Gastrocnemius medialis (tissue), 4 donors: ENCODE results near the gene RIC8A. TPM values are rescaled to one million over a fixed set of nuclear protein-coding genes. Genes with fewer than 3 reads are reported as not detected.

Source experiments
- ATAC-seq, 2 donors: fragments of 150-250 bp; one replicate each; pipeline ENCODE4 v1.9.1; 2016
- DNase-seq, 2 donors: peaks; one replicate each; pipeline ENCODE4 v3.0.0-alpha.2; 2019
- H3K27ac ChIP-seq, 4 donors: fragments of 200-600 bp; sonication (generic); 1 replicate in 1 of 4; 2 replicates in 3 of 4; pipeline ENCODE4 v1.5.1; 2016 to 2018; ENCODE audit warnings: mild to moderate bottlenecking in 2 of 4, moderate library complexity in 1 of 4
- H3K27me3 ChIP-seq, 3 donors: fragments of 200-600 bp; sonication (generic) in 2 of 3; 1 replicate in 1 of 3; 2 replicates in 2 of 3; pipeline versions ENCODE4 v1.5.1 to v1.6.0; 2016 to 2019; ENCODE audit warnings: mild to moderate bottlenecking in 1 of 3, moderate library complexity in 1 of 3
- H3K36me3 ChIP-seq, 2 donors: fragments of 200-600 bp; sonication (generic) in 1 of 2; one replicate each; pipeline ENCODE4 v1.5.1; 2017 to 2018
- H3K4me1 ChIP-seq, 2 donors: fragments of 200-600 bp; sonication (generic) in 1 of 2; one replicate each; pipeline ENCODE4 v1.5.1; 2016 to 2017; ENCODE audit warnings: mild to moderate bottlenecking in 2 of 2
- H3K4me3 ChIP-seq, 4 donors: fragments of 200-600 bp; sonication (generic) in 3 of 4; 1 replicate in 1 of 4; 2 replicates in 3 of 4; pipeline ENCODE4 v1.5.1; 2016 to 2019; ENCODE audit warnings: mild to moderate bottlenecking in 2 of 4
- H3K9me3 ChIP-seq, 3 donors: fragments of 200-600 bp; sonication (generic) in 2 of 3; 1 replicate in 1 of 3; 2 replicates in 2 of 3; pipeline ENCODE4 v1.5.1; 2016 to 2019
- POLR2A ChIP-seq, 2 donors: fragments of 450-650 bp; IDR thresholded peaks; one replicate each; pipeline ENCODE4 v1.6.1; 2017; ENCODE audit warnings: antibody characterized with exemption in 2 of 2, mild to moderate bottlenecking in 2 of 2, moderate library complexity in 2 of 2
- in situ Hi-C, 4 donors: fragments of 200-750 bp; cut with MboI; loops; one replicate each; pipeline versions ENCODE4 v1.15.0 to v1.8.0; 2017; ENCODE audit warnings: low sequenced_read_pairs in 4 of 4
- intact Hi-C: fragments of 100-400 bp; cut with DNase I; formaldehyde crosslinking; loops from one replicate; pipeline ENCODE4 v1.15.1; 2023; ENCODE audit warnings: low total_unique reads
- total RNA-seq, 4 donors: library from RNA; depleted of rRNA; stranded (reverse); fragments of >200 nt; gene quantifications; one replicate each; pipeline versions ENCODE4 v1.1.0 to v1.2.3, GENCODE V29; 2016
- TF ChIP-seq, protein P1 (sequence below), 5 experiments: fragments of 450-650 bp in 3 of 5; fragments of 200-600 bp in 2 of 5; sonication (generic) in 2 of 5; IDR thresholded peaks in 4 of 5; conservative IDR thresholded peaks in 1 of 5; 1 replicate in 4 of 5; 2 replicates in 1 of 5; pipeline ENCODE4 v1.5.1; 2016 to 2019; ENCODE audit warnings: antibody characterized with exemption in 5 of 5, mild to moderate bottlenecking in 3 of 5, moderate library complexity in 3 of 5

RIC8A gene
- total RNA-seq, 4 donors from 2014 or later: 35.6 to 68.5 (median 47.8) TPM

DNA sequence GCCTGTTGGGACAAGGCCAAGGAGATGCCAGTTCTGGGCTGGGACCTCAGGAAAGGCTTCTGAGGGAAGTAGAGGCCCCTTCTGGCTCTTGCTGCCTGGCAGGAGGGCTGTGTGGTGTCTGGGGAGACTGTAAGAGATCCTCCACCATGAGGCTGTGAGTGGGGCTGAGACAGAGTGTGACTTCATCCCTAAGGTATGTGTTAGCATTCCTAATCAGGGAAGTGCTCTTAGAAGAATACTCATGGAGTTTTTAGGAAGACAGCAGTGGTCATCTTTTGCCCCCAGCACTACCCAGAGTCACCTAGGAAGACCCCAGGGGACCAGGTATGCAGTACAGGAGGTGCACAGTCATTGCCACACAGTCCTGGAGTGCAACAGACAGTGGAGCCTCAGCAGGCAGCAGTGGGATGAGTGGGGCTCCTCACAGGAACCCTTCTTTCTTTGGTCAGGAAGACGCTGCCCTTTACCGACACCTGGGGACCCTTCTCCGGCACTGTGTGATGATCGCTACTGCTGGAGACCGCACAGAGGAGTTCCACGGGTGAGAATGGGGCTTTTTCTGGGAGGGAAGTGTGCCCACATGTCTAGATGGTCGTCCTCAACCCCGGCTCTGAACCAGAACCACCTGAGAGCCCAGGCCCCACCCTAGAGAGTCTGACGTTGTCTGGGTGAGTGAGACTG lies 2.8 kb downstream of the RIC8A start:
- in situ Hi-C loops (no loop called here), intact Hi-C loops (no loop called here)
- no peak for TF ChIP-seq POLR2A (IDR thresholded peaks at IDR 0.05)
- TF ChIP-seq, protein P1, sequence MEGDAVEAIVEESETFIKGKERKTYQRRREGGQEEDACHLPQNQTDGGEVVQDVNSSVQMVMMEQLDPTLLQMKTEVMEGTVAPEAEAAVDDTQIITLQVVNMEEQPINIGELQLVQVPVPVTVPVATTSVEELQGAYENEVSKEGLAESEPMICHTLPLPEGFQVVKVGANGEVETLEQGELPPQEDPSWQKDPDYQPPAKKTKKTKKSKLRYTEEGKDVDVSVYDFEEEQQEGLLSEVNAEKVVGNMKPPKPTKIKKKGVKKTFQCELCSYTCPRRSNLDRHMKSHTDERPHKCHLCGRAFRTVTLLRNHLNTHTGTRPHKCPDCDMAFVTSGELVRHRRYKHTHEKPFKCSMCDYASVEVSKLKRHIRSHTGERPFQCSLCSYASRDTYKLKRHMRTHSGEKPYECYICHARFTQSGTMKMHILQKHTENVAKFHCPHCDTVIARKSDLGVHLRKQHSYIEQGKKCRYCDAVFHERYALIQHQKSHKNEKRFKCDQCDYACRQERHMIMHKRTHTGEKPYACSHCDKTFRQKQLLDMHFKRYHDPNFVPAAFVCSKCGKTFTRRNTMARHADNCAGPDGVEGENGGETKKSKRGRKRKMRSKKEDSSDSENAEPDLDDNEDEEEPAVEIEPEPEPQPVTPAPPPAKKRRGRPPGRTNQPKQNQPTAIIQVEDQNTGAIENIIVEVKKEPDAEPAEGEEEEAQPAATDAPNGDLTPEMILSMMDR (IDR thresholded peaks at IDR 0.05 in 4 of 5, conservative IDR thresholded peaks at IDR 0.05 in 1 of 5): no peak
- Histone ChIP-seq H3K27ac (peak overlapping the region in 2 of 4 donors; percentile 98 to 100), H3K9me3 (no peaks in the 10 kb centered on the region), H3K27me3 (no peaks in the 10 kb centered on the region), H3K4me3 (no peak overlapping the region), H3K4me1 (peaks cover 31 to 37% of the 10 kb centered on the region in 2 donors), H3K36me3 (peaks cover 0 to 62% of the 10 kb centered on the region in 2 donors)
- DNase-seq (no peak), ATAC-seq (no peak)

DNA sequence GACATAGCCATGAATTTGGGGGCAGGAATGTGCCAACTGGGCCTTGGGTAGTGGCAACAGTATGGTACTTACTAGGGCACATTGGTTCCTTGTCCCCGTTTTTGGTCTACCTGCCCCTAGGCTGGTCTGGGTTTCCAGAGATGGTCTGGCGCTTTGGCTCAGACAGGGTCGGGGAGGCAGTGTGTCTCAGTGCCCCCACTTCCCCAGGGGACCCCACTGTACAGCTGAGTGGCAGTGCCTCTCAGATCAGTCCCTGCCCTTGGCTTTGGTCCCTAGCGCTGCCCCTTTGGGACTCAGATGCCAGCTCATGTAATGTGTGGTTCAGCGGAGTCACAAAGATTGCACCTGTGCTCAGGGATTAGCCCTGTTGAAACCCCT lies 3.3 kb downstream of the RIC8A start:
- intact Hi-C loops: no loop called here
- DNase-seq: no peak
- in situ Hi-C loops: no loop called here
- H3K4me1 ChIP-seq: peaks cover 26 to 32% of the 10 kb centered on the region in 2 donors
- H3K9me3 ChIP-seq: no peaks in the 10 kb centered on the region
- peaks cover 0 to 63% of the 10 kb centered on the region in 2 donors for H3K36me3 ChIP-seq
- no peak overlapping the region for H3K4me3 ChIP-seq
- H3K27me3 ChIP-seq: no peaks in the 10 kb centered on the region
- no peak overlapping the region for H3K27ac ChIP-seq
- TF ChIP-seq, protein P1 (IDR thresholded peaks at IDR 0.05 in 4 of 5, conservative IDR thresholded peaks at IDR 0.05 in 1 of 5): no peak
- TF ChIP-seq POLR2A (IDR thresholded peaks at IDR 0.05): no peak
- ATAC-seq: no peak

DNA sequence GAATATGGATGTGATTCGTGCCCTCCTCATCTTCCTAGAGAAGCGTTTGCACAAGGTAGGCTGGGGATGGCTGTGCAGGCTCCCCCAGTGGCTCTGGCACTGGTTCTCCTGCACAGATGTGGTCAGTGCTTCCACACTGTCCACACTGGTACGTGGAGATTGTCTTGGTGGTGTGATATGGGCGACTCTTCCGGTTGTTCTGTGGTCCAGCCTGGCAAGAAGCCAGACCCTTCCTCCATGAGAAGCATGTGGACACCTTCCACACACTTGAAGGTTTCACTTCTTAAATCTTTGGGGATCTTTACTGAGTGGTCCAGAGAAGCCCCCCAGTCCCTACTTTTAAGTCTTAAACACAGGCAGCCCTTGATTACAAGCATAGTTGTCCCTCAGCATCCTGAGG lies 3.8 kb downstream of the RIC8A start:
- ATAC-seq (no peak), DNase-seq (no peak)
- Histone ChIP-seq H3K4me3 (no peak overlapping the region), H3K36me3 (peaks cover 0 to 68% of the 10 kb centered on the region in 2 donors), H3K27me3 (no peaks in the 10 kb centered on the region), H3K27ac (no peak overlapping the region), H3K9me3 (no peaks in the 10 kb centered on the region), H3K4me1 (peaks cover 21 to 27% of the 10 kb centered on the region in 2 donors)
- TF ChIP-seq, protein P1 (IDR thresholded peaks at IDR 0.05 in 4 of 5, conservative IDR thresholded peaks at IDR 0.05 in 1 of 5): no peak
- no peak for TF ChIP-seq POLR2A (IDR thresholded peaks at IDR 0.05)
- intact Hi-C loops (no loop called here), in situ Hi-C loops (no loop called here)

DNA sequence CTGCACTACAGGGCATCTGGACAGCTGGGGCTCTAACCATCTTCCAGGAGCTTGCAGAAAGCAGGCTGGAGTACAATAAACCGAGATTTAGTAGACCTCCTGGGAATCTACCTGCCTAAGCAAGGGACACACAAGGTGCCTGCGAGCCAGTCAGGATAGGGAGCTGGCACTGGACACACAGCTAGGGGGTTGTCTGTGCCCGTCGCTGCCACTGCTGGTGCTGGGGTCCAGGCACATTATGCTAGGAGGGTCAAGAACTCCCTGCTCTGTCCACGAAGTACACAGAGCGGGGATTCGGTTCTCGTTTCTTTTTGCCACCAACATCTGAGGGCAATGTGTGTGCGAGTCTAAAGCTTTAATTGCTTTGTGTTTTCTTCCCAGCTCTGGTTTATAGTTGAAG lies 4.2 kb downstream of the RIC8A start:
- Histone ChIP-seq H3K4me1 (peaks cover 19 to 23% of the 10 kb centered on the region in 2 donors), H3K9me3 (no peaks in the 10 kb centered on the region), H3K27ac (no peak overlapping the region), H3K27me3 (no peaks in the 10 kb centered on the region), H3K36me3 (peaks cover 0 to 70% of the 10 kb centered on the region in 2 donors), H3K4me3 (no peak overlapping the region)
- intact Hi-C loops (no loop called here), in situ Hi-C loops (no loop called here)
- ATAC-seq (no peak), DNase-seq (no peak)
- TF ChIP-seq, protein P1 (IDR thresholded peaks at IDR 0.05 in 4 of 5, conservative IDR thresholded peaks at IDR 0.05 in 1 of 5): no peak
- no peak for TF ChIP-seq POLR2A (IDR thresholded peaks at IDR 0.05)
